Measurements from ENCODE around the gene SSBP3.

DNA sequence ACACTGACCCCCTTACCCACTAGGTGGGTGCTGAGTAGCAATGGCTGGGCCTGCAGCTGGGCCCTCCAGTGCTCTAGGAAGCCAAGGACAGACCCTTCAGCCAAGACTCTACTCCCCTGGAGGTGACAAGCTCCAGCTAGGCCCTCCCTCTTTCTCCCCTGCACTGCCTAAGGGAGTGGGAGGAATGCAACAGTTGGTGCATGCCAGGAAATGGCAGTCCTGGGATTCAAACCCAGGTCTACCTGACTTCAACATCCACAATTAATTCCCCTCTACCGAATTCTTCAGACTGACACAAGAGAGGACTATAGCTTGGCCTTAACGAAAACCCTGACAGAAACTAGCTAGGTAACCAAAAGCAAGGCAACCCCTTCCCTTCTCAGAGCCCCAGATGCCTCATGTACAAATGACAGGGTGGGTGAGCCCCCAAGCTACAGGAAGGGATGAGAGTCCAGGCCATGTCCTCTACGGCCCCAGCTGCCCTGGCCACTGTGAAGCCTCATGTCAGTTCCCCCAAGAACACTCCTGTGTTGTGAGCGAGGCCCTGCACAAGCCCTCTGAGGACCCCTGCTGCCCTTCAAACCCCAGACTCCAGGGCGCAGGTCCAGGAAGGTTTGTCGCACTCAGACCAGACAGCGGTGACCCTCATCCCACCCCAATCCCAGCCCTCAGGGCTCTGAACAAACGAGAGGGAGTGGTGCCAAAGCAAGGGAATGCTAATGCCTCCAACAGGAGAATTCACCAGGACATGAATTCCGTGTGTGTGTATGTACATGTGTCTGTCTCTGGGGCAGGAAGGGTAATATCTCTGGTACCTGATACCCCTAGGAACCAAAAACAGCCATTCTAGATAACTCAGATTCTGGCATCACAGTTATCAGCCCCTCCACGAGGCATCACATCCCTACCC lies 113.9 kb downstream of the SSBP3 start:
- TF ChIP-seq, protein P1, sequence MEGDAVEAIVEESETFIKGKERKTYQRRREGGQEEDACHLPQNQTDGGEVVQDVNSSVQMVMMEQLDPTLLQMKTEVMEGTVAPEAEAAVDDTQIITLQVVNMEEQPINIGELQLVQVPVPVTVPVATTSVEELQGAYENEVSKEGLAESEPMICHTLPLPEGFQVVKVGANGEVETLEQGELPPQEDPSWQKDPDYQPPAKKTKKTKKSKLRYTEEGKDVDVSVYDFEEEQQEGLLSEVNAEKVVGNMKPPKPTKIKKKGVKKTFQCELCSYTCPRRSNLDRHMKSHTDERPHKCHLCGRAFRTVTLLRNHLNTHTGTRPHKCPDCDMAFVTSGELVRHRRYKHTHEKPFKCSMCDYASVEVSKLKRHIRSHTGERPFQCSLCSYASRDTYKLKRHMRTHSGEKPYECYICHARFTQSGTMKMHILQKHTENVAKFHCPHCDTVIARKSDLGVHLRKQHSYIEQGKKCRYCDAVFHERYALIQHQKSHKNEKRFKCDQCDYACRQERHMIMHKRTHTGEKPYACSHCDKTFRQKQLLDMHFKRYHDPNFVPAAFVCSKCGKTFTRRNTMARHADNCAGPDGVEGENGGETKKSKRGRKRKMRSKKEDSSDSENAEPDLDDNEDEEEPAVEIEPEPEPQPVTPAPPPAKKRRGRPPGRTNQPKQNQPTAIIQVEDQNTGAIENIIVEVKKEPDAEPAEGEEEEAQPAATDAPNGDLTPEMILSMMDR (optimal IDR thresholded peaks at IDR 0.05 in 1 of 3, IDR thresholded peaks at IDR 0.05 in 1 of 3, conservative IDR thresholded peaks at IDR 0.05 in 1 of 3; ENCODE audit: extremely low read depth in 1 of 3, insufficient read depth in 2 of 3, low read length in 3 of 3) = no peak
- TF ChIP-seq EZH2 (IDR thresholded peaks at IDR 0.05; ENCODE audit: low read length) = no peak
